NCI-H69 (cell line): ENCODE results near the gene HRH2.
"Not testable (repeated sequence)": the region's sequence is repeated elsewhere in the genome, so short reads cannot be mapped to it uniquely, and the experiment has no call there.

Source experiments
- DNase-seq: peaks from one replicate; lab custom pipeline; 2025; lab: John Stamatoyannopoulos, UW

HRH2 gene

DNA sequence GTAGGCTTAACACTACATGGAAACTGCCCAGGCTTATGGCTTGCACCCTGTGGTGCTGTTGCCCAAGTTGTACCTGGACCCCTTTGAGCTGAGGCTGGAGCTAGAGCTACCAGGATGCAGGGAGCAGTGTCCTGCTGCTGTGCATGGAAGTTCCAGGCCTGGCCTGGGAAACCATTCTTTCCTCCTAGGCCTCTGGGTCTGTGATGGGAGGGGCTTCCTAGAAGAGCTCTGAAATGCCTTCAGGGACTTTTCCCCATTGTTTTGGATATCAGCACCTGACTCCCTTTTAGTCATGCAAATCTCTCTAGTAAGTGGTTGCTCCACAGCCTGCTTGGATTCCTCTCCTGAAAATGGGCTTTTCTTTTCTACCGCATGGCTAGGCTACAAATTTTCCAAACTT, 7.9 kb upstream of the HRH2 start:
- no peak for DNase-seq

DNA sequence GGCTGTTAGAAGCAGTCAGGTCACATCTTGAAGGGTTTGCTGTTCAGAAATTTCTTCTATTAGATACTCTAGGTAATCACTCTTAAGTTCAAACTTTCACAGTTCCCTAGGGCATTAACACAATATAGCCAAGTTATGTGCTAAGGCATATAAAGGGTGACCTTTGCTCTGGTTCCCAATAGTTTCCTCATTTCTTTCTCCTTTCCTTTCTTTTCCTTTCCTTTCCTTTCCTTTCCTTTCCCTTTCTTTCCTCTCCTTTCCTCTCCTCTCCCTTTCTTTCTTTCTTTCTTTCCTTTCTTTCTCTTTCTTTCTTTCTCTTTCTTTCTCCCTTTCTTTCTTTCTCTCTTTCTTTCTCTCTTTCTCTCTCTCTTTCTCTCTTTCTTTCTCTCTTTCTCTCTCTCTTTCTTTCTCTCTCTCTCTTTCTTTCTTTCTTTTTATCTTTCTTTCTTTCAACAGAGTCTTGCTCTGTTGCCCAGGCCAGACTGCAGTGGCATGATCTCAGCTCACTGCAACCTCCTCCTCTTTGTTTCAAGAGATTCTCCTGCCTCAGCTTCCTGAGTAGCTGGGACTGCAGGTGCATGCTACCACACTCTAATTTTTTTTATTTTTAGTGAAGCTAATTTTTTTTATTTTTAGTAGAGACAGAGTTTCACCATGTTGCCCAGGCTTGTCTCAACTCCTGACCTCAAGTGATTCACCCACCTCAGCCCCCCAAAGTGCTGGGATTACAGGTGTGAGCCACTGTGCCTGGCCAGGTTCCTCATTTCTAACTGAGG, 7.3 kb upstream of the HRH2 start:
- DNase-seq: not testable (repeated sequence)

DNA sequence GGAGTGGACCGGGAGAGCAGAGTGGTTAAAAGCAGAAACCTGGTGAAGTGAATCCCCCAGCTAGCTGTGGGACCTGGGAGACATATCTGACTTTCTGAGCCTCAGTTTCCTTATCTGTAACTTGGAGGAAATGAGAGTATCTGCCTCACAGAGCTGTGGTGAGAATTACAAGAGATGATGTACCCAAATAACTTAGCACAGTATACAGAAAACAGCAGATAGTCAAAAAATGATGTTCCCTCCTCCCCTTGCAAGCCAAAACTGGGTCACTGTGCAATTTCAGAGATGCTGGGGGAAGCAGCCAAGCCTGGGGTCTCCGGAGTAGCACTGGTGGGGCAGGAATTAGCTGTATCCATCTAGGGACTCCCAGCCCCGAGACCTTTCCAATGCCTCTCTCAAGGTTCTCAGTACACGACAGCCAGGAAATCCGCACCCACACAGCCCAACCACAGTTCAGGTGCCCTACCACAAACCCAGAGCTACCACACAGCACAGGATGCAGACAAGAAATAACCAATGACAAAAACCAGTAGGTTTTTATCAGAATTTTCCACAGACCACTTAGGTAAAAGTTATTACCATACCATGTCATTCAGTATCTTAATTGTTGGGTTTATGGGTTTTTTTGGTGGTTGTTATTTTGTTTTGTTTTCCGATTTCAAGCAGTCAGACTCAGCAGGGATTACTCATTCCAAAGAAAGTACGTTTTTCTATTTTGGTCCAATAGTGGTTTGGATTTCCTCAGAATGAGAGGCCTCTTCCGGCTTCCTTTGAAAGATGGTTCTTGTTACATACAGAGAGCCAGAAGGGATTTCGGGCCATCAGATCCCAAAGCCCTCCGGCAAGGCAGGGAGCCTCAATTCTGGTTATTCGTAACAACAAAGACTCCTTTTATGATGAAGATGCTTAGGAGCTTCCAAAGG, 4.9 kb upstream of the HRH2 start:
- DNase-seq: no peak

DNA sequence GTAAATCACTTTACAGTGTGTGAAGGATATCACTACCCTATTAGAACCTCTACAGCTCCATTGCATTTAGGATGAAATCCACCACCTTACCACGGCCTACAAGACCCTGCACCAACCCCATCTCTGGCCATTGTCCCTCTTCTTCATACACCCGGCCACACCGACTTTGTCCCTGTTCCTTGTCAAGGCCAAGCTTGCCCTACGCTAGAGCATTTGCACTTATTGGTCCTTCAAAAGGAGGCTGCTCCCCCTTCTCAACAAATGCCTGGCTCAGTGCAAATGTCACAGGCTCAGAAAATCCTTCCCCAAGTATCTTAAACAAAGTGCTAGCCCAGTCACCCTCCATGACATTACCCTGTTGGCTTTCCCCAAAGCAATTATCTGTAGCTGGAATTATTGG, 4.1 kb upstream of the HRH2 start:
- no peak for DNase-seq

DNA sequence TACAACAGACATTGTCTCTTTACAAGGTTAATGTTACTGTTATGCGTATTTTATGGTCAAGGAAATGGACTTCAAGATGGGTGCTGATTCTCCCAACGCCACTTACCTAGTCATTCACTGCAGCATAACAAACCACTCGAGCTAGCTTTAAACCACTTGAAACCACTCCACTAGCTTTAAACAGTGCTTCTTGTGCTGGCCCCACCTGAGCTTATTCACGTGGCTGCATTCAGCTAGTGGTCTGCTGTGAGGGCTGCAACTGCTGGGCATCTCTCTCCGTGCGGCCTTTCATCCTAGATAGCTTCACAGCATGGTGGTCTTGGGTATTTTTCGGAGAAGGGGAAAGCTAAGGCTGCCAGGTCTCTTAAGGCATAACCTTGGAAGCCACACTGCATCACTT, 3.5 kb upstream of the HRH2 start:
- DNase-seq: no peak

DNA sequence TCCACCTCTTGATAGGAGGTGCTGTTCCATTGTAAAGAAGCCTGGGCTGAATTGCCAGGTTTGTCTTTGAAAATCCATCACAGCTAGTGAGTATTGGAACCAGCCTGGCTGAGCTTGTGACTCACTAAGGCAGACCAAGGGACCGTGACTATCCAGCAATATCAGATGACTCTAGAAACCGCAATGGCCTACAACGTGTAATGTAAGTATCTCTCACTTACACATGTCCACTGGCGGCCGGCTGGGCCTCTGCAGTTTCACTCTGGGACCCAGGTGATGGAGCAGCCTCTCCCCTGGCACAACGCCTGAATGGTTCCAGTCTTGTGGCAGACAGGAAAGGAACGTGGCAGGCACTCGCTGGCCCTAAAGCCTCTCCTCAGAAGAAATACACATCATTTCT, 3.1 kb upstream of the HRH2 start:
- DNase-seq: no peak

DNA sequence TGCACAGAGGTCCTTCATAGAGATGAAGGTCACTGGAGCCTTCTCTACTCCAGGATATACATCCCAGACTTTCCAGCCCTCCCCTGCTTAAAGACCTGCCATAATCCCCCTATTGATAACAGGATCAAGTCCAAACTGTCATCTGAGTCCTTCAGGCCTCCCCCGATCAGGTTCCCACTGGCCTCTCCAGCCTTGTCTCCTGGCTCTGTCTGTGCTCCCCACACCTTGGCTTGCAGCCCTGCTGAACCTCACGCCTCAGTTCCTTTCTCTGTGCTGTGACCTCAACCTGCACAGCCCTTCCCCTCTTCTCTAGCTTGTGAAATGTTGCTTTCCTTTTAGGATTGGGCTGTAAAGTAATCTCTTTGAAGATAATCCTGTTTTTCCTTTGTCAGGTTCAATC, 2.5 kb upstream of the HRH2 start:
- DNase-seq: no peak

DNA sequence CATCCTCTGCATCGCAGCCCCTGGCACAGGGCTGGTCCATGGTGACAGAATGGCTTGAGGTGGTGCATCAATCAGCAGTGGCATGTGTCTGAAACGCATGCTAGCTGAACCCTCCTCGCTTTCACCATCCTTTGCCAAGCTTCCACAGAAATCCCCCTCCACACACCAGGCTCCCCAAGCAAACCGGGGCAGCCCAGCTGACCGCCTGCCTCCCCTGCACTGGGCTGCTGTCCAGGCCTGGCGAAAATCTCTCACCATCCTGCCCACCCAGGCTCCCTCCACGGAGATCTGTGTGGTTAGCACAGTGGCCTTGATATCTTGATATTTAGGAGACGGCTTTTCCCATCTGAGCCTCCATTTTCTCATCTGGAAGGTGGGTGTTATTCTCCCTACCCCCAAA, 905 bp upstream of the HRH2 start:
- no peak for DNase-seq

DNA sequence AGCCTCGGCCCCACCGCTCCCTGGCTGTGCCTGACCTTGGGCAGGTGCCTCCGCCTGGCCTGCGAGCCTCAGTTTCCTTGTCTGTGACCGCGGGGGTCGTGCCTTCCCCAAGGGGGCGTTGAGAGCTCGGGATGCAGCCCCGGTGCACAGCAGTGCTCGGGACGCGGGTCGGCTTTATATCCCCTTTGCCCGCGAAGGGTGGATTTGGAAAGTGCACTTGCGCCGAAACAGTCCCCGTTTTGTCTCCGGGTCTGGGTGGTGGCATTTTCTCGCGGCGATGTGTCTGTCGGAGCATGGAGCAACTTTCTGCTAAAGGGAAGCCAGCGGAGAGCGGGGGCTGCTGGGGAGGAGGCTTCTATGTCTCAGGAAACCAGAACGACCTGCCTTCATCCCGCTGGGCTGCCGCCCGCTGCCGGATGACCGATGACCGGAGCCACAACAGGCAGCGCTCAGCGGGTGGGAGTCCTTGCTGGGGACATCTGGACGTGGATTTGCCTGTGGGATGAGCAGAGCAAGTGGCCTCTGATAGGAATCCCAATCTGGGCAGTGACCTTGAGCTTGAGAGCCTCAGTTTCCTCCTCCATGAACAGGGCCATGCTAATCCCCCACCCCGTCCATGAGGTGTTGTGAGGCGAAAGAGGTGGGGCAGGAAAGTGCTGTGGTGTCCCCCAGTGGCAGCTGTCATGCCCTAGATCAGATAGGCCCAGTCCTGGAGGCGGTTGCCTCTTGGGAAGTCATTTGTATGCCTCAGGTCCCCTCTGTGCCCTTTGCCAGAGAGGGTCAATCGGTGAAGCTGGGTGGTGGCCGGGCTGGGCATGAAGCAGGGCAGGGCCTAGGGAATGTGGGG, 651 bp downstream of the HRH2 start:
- peak; percentile 13 for DNase-seq

DNA sequence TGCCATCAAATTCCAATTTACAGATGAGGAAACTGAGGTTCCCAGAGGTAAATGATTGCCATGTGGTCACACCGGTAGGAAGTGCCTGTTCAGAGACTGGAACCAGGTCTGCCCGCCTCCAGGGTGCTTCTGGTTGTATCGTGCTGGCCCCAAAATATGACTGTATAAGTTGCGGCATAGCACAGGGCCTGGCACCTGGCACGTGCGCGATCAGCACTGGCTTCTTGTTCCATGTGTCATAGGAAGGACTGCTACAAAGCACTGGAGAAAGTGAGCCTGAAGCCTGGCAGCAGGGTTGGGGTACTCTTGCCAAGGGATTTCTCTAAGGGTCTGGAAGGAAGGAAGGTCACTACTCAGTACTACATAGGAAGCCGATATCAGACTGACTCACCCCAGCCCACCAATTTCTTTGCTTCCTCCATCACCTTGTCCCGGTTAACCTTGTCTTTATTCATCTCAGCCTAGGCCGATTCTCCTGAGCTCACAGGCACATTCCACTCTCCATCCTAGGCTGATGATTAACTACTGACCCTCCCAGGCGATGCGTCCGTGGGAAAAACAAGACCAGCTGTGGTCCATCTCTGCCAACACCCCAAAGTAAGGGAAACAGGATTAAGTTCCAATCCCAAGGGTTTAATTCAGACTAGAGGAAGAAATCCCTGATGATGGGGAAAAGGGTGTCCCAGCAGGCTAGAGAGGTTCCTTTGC, 1.8 kb downstream of the HRH2 start:
- no peak for DNase-seq

DNA sequence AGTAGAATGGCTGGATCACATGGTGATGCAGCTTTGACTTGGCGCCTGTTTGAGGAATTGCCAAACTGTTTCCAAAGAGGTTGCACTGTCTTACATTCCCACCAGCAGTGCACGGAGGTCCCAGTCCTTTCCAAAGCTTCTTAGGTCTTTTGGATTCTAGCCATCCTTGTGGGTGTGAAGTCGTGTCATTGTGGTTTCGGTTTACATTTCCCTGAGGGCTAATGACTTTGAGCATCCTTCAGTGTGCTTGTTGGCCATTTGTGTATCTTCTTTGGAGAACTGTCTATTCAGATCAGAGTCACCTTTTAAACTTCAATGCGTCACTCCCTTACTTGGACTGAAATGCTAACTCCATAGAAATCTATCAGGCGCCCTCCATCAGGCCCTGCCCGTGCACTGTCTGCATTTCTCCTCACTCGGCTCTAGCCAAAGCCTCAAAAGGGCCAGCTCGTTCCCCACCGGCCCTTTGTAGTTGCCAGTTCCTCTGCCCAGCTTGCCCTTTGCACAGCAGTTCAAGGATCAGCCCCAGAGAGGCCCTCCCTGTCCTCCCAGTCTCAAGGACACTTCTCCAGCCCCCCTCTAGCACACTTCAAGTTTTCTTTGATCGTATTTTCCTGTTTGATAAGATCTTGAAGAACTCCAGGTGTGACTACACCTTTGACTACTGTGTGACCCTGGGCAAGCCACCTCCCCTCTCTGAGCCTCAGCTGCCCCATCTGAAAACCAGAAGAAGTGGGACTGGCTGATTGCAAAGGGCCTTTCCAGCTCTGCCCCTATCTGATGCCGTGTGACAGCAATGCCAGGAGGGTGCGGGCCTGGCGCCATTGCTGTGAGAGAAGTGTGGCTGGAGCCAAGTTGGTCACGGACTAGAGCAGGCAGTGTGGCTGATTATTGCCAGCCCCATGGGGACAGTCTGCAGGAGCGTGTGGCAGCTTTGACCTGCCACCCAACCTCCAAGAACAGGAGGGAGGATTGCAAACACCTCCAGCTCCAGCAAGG, 5.6 kb downstream of the HRH2 start:
- no peak for DNase-seq

DNA sequence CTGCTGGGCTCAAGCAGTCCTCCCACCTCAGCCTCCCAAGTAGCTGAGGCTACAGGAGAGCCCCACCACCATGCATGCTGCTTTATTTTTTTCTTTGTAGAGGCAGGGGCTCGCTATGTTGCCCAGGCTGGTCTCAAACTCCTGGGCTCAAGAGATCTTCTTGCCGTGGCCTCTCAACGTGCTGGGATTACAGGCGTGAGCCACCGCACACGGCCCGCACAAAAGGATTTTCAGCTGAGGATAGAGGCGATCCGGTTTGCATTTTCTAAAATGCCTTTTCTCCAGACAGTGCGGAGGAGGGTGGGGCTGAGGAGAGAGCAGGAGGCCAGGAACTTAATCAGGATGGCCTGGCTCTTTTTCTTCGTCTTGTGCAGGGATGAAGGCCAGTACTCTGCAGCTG, 6.9 kb downstream of the HRH2 start:
- DNase-seq: no peak

DNA sequence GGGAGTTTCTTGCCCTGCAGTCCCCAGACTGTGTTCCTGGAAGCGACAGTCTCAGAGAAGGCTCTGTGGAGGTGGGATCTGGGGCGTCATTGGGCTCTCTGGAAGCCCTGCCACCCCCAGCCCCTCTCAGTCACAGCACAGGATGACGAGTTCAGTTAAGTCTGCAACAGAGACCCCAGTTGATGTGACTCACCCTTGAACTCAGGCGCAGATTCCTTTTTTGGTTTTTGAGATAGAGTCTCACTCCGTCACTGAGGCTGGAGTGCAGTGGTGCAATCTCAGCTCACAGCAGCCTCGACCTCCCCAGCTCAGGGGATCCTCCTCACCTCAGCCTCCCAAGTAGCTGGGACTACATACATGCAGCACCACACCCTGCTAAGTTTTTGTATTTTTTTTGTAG, 8.3 kb downstream of the HRH2 start:
- no peak for DNase-seq

DNA sequence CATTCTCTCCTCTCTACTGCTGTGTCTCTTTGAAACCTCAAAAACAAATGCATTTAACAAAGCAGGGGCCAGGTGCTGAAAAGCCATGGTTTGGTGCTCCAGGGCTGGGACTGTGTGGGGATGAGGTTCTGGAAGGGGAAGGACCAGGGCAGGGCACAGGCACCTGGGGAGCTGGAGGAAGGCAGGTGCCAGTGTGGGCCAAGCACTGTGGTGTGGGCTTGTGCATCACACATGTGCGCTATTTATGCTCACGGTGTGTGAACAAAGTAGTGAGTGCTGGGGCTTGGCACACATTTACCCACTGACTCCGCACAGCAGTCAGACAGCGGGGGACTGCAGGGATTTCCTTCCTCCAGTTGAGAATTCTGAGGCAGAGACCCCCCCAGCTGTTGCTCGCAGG, 10.1 kb downstream of the HRH2 start:
- DNase-seq: no peak

DNA sequence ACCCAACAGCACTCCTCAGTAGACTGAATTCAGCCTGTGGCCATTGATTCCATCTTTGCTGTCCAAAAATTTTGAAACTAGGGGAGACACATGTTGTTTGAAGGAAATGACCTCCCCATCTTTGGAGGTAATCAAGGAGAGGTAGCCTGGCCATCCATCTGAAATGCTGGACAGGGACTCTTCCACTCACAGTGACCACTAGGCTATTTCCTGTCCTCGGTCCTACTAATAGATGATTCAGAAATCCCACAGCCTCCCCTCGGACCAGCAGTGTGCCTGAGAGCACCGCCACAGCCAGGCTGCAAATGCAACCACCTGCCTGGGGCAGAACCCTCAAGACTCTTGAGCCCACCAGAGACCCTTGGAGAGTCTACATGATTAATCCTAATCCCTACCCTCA, 12.5 kb downstream of the HRH2 start:
- DNase-seq: no peak

DNA sequence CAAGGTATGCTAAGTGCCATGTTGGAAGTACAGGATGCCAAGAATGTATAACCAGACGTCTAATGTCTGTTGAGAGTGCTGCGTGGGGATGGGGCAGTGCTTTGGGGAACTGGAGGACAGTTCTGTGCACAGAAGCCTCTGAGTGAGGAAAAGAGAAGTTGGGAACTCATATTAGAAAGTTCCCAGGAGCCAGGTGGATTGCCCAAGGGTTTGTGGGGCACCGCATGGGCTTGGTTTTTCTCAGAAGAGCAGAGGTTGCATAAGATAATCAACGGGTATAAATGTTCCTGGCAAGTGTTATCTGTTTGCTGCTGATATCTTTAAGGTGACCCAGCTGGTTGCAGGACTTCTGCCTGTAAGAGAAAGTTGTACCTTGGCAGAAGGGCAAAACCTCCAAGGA, 13.1 kb downstream of the HRH2 start:
- no peak for DNase-seq

DNA sequence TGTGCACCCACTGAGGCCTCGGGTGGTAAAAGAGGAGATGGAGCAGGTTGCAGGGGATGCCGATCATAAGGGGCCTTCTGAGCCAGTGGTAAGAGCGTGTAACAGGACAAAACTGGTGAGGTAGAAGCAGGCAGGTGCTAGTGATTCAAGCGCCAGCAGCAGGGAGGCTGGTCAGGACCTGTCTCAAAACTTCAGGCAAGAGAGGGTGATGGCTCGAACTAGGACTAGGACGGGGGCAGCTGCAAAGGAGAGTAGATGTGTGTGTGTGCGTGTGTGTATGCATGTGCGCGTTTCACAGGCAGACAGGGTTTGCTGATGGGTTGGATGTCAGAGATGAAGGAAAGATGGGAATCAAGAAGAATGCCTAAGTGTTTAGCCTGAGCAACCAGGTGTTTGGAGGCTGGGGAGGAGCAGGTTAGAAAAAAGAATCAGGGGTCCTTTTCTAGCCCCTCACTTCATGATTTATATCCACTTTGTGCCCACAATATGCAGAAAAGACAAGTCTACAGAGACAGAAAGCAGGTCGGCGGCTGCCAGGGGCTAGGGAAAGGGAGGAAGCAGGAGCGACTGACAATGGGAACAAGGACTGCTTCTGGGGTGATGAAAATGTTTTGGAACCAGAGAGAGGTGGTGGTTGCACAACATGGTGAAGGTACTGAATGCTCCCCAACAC, 15.2 kb downstream of the HRH2 start:
- no peak for DNase-seq

DNA sequence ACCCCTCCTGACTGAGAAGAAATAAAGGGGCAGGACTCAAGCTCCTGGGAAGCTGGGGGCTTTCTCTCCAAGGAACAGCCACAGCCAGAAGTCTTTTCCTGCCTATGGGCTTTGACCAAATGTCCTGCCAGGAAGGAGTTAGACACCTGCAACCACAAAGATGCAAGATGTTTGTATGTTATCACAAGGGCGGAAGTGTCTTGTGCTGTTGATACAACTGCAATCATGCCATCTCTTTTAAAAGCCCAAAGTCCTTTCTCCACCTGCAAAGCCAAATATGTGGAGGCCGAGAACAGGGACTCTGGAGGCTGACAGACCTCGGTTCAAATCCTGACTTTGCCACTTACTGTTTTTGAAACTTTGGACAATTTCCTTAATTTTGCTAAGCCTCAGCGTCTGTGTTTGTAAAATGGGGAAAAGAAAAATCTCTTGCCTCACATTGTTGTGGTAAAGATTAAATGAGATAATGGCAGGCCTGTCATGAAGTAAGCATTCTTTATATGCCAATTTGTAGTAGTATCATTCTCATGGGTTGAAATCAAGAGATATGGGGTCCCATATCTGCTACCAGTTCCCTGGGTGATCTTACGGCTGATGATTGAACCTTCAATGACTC, 17.0 kb downstream of the HRH2 start:
- no peak for DNase-seq

DNA sequence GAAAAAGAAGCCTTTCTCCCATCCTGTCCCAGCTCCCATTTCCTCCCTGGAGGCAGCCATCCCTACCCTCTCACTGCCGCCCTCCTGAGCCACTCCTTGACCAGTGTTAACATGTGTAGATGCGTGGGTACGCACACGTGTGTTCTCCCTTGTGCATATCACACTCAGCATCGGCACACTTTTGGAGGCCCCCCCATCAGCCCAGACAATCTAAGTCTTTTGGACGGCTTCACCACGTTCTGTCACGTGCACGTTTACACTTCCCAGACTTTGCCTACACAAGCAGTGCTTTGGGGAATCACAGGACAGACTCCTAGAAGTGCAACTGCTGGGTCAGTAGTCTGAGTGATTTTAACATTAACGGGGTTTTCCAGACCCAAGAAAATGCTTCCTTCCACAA, 18.0 kb downstream of the HRH2 start:
- DNase-seq: no peak

DNA sequence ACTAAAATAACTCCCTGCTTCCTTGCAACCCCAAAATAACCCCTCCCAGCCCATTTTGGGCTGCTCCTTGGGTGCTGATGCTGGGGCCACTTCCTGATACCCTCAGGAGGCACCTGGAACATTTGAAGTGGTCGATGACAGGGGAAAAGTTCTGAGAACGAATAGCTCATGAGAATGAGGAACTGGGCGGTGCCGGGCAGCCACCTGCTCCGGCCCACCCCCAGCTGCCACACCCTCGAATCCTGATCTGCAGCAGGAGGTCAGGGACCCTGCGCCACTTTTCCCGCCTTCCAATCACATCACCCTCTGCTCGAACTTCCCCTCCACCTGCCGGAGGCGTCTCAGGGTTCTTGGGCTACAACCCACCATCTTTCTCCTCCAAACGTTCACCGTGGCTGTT, 19.7 kb downstream of the HRH2 start:
- no peak for DNase-seq
